ENCODE measurements around the gene SPTLC2.

SPTLC2 gene

GRCh38 chr14:77599889-77600288, 16.5 kb downstream of the SPTLC2 start:
- TF ChIP-seq CEBPB (IDR thresholded peaks at IDR 0.05) (no peak), EGR1 (IDR thresholded peaks at IDR 0.05) (no peak), TEAD4 (IDR thresholded peaks at IDR 0.05) (no peak), CREB1 (IDR thresholded peaks at IDR 0.05; ENCODE audit: low read depth) (no peak), FOXM1 (IDR thresholded peaks at IDR 0.05; ENCODE audit: borderline replicate concordance, low read depth) (no peak), MAX (IDR thresholded peaks at IDR 0.05) (no peak), EP300 (IDR thresholded peaks at IDR 0.05; ENCODE audit: borderline replicate concordance) (no peak), TAF1 (IDR thresholded peaks at IDR 0.05; ENCODE audit: low read depth) (no peak), ZBTB7A (IDR thresholded peaks at IDR 0.05; ENCODE audit: low read depth) (no peak), RAD21 (IDR thresholded peaks at IDR 0.05; ENCODE audit: low read depth) (no peak), REST (IDR thresholded peaks at IDR 0.05; ENCODE audit: low read depth) (no peak), NFIC (IDR thresholded peaks at IDR 0.05) (no peak), TCF12 (IDR thresholded peaks at IDR 0.05; ENCODE audit: low read depth) (no peak), YY1 (IDR thresholded peaks at IDR 0.05; ENCODE audit: low read depth) (no peak), USF1 (IDR thresholded peaks at IDR 0.05) (no peak)

GRCh38 chr14:77598366-77599070, 17.9 kb downstream of the SPTLC2 start:
- no peak for TF ChIP-seq EGR1 (IDR thresholded peaks at IDR 0.05)
- no peak for TF ChIP-seq NFIC (IDR thresholded peaks at IDR 0.05)
- no peak for TF ChIP-seq USF1 (IDR thresholded peaks at IDR 0.05)
- TF ChIP-seq CEBPB (IDR thresholded peaks at IDR 0.05): no peak
- no peak for TF ChIP-seq TEAD4 (IDR thresholded peaks at IDR 0.05)
- TF ChIP-seq RAD21 (IDR thresholded peaks at IDR 0.05; ENCODE audit: low read depth): no peak
- TF ChIP-seq CREB1 (IDR thresholded peaks at IDR 0.05; ENCODE audit: low read depth): no peak
- no peak for TF ChIP-seq TAF1 (IDR thresholded peaks at IDR 0.05; ENCODE audit: low read depth)
- no peak for TF ChIP-seq EP300 (IDR thresholded peaks at IDR 0.05; ENCODE audit: borderline replicate concordance)
- no peak for TF ChIP-seq FOXM1 (IDR thresholded peaks at IDR 0.05; ENCODE audit: borderline replicate concordance, low read depth)
- TF ChIP-seq TCF12 (IDR thresholded peaks at IDR 0.05; ENCODE audit: low read depth): no peak
- no peak for TF ChIP-seq YY1 (IDR thresholded peaks at IDR 0.05; ENCODE audit: low read depth)
- no peak for TF ChIP-seq ZBTB7A (IDR thresholded peaks at IDR 0.05; ENCODE audit: low read depth)
- no peak for TF ChIP-seq REST (IDR thresholded peaks at IDR 0.05; ENCODE audit: low read depth)
- TF ChIP-seq MAX (IDR thresholded peaks at IDR 0.05): no peak

GRCh38 chr14:77593501-77593961, 22.9 kb downstream of the SPTLC2 start:
- TF ChIP-seq YY1 (IDR thresholded peaks at IDR 0.05; ENCODE audit: low read depth) (no peak), TEAD4 (IDR thresholded peaks at IDR 0.05) (no peak), ZBTB7A (IDR thresholded peaks at IDR 0.05; ENCODE audit: low read depth) (no peak), TCF12 (IDR thresholded peaks at IDR 0.05; ENCODE audit: low read depth) (no peak), CREB1 (IDR thresholded peaks at IDR 0.05; ENCODE audit: low read depth) (no peak), FOXM1 (IDR thresholded peaks at IDR 0.05; ENCODE audit: borderline replicate concordance, low read depth) (no peak), USF1 (IDR thresholded peaks at IDR 0.05) (no peak), EGR1 (IDR thresholded peaks at IDR 0.05) (no peak), CEBPB (IDR thresholded peaks at IDR 0.05) (no peak), MAX (IDR thresholded peaks at IDR 0.05) (no peak), TAF1 (IDR thresholded peaks at IDR 0.05; ENCODE audit: low read depth) (no peak), NFIC (IDR thresholded peaks at IDR 0.05) (no peak)

- TF ChIP-seq RAD21 (IDR thresholded peaks at IDR 0.05; ENCODE audit: low read depth) (no peak), CEBPB (IDR thresholded peaks at IDR 0.05) (no peak), EP300 (IDR thresholded peaks at IDR 0.05; ENCODE audit: borderline replicate concordance) (no peak), TCF12 (IDR thresholded peaks at IDR 0.05; ENCODE audit: low read depth) (no peak), NFIC (IDR thresholded peaks at IDR 0.05) (peak; percentile 29; the same call in 1 of the 2 replicates), TAF1 (IDR thresholded peaks at IDR 0.05; ENCODE audit: low read depth) (no peak)
These were observed 25.5 kb downstream of the SPTLC2 start for GRCh38 chr14:77590845-77591485.
